Measurements from ENCODE around the gene AJUBA. TPM values are rescaled to one million over a fixed set of nuclear protein-coding genes. Genes with fewer than 3 reads are reported as not detected.

The AJUBA gene
- total and polyA plus RNA-seq, 2 donors (not counting 1 experiment from before 2014, with no cell fraction given), result 1.6 TPM; not detected in 1

DNA sequence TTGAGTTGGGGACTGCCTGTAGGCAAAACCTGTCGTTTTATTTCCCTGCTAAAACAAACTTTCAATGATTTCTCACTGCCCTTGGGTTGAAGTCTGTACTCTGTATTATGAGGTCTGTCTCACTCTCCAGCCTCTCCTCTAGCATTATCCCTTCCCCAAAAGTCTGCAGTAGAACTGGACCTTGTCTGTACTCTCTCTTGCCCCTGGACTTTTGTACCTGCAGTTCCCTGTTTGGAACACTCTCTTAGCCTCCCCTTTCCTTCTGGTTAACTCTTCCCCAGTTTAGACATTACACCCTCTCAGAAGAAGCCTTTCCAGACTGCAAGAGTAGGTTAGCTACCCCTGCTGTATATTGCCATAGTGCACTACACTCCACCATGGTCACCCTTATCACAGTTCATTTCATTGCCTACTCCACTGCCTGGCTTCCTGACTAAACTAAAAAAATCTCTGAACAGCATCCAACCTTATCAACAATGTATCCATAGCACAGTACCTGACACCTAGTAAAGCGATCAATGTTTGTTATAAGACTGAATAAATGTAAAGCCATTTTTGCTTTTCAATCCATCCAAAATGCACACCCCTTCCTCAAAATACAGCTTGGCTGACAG lies 3.6 kb upstream of the AJUBA start:
- Histone ChIP-seq H3K9ac (ENCODE audit: low read length) (no peak overlapping the region), H3K4me2 (replicated peaks; ENCODE audit: low read depth, low read length, poor library complexity, severe bottlenecking) (no peak overlapping the region), H3K79me2 (ENCODE audit: control insufficient read depth, insufficient read depth, low read length) (no peaks in the 10 kb centered on the region), H4K20me1 (ENCODE audit: control insufficient read depth, insufficient read depth, low read length, poor library complexity, severe bottlenecking) (no peaks in the 10 kb centered on the region), H3K4me3 (ENCODE audit: control extremely low read depth in 1 of 5, extremely low read depth in 1 of 5, insufficient read depth in 1 of 5, low read depth in 2 of 5, low read length in 4 of 5) (no peak overlapping the region), H3K9me3 (ENCODE audit: control extremely low read depth in 1 of 3, control insufficient read depth in 2 of 3, insufficient read depth in 1 of 3, low read length in 2 of 3) (peaks cover 0 to 5% (median 0%) of the 10 kb centered on the region in 3 donors), H3K27ac (ENCODE audit: low read length in 2 of 2) (no peak overlapping the region), H3K27me3 (replicated peaks in 1 of 4; ENCODE audit: control extremely low read depth in 1 of 4, control insufficient read depth in 3 of 4, insufficient read depth in 4 of 4, low read length in 3 of 4) (peaks cover 0 to 17% (median 7%) of the 10 kb centered on the region in 4 experiments), H3K36me3 (replicated peaks in 1 of 2; ENCODE audit: control extremely low read depth in 1 of 2, control insufficient read depth in 1 of 2, extremely low read depth in 1 of 2, insufficient read depth in 2 of 2, low read length in 1 of 2) (peaks cover 0 to 16% of the 10 kb centered on the region in 2 experiments), H2AFZ (ENCODE audit: insufficient read depth, low read depth, low read length, poor library complexity, severe bottlenecking) (no peak overlapping the region), H3K4me1 (ENCODE audit: control insufficient read depth in 2 of 2, insufficient read depth in 2 of 2, low read length in 2 of 2) (peaks cover 18 to 24% of the 10 kb centered on the region in 2 donors)
- DNase-seq, result no peak
- intact Hi-C loops (cut with micrococcal nuclease), result loop anchor here (1.0 to 10.0 kb wide), 3 partner anchors 21 to 671 kb away; no protein-coding TSS in a partner anchor
- TF ChIP-seq EZH2 (IDR thresholded peaks at IDR 0.05; ENCODE audit: borderline replicate concordance, insufficient read depth, low read depth, low read length, poor library complexity, severe bottlenecking) (no peak), CTCF (IDR thresholded peaks at IDR 0.05) (no peak)
- ChIA-PET POLR2A (interaction anchor here (0.8 to 1.3 kb wide), 4 partner anchors 21 to 72 kb away, joined by 3 to 13 read pairs (median 7); no protein-coding TSS in a partner anchor), CTCF (interaction anchor here (0.7 to 36.3 kb wide), 53 partner anchors 10 to 667 kb away, joined by 3 to 1134 read pairs (median 5); partner anchors contain the start of genes ACIN1, C14orf93, CDH24 and HAUS4)
- Mint-ChIP-seq H3K9me3 (ENCODE audit: insufficient read depth) (no peaks in the 10 kb centered on the region), H3K4me3 (no peak overlapping the region), H3K27me3 (no peaks in the 10 kb centered on the region), H3K4me1 (peaks cover under 1% of the 10 kb centered on the region), H3K27ac (no peak overlapping the region)
- WGBS (ENCODE audit: insufficient coverage), result no CpG with 5 or more reads among the region's 2 CpGs
- no peak for ATAC-seq (ENCODE audit: low read depth)

Data from B cell (primary cell).